Liver (tissue), 3 donors: Measurements from ENCODE around the gene THTPA.

Experiments used
- FOXA1 ChIP-seq: IDR thresholded peaks from 2 replicates; pipeline ENCODE4 v1.6.1; 2016; ENCODE audit warnings: antibody characterized with exemption
- JUND ChIP-seq, 2 donors: IDR thresholded peaks; 2 replicates each; pipeline ENCODE4 v1.6.1; 2016; ENCODE audit warnings: antibody characterized with exemption in 2 of 2
- RAD21 ChIP-seq, 2 donors: IDR thresholded peaks; 2 replicates each; pipeline ENCODE4 v1.6.1; 2016; ENCODE audit warnings: antibody characterized with exemption in 2 of 2, mild to moderate bottlenecking in 2 of 2
- TF ChIP-seq, protein P1 (sequence below): fragments of 150-350 bp; IDR thresholded peaks from 2 replicates; pipeline ENCODE4 v1.5.1; 2017; ENCODE audit warnings: improper control_type of control experiment, low read depth, low read length; ENCODE audit not compliant: missing input control
- TF ChIP-seq, protein P2 (sequence below): IDR thresholded peaks from 2 replicates; pipeline ENCODE4 v1.6.1; 2016; ENCODE audit warnings: antibody characterized with exemption
- TF ChIP-seq, protein P3 (sequence below): IDR thresholded peaks from 2 replicates; pipeline ENCODE4 v1.6.1; 2016; ENCODE audit warnings: antibody characterized with exemption, mild to moderate bottlenecking
- TF ChIP-seq, protein P4 (sequence below): IDR thresholded peaks from 2 replicates; pipeline ENCODE4 v1.6.1; 2016; ENCODE audit warnings: antibody characterized with exemption
- donor health status: healthy.
- donor health status: healthy.

- TF ChIP-seq, protein P1, sequence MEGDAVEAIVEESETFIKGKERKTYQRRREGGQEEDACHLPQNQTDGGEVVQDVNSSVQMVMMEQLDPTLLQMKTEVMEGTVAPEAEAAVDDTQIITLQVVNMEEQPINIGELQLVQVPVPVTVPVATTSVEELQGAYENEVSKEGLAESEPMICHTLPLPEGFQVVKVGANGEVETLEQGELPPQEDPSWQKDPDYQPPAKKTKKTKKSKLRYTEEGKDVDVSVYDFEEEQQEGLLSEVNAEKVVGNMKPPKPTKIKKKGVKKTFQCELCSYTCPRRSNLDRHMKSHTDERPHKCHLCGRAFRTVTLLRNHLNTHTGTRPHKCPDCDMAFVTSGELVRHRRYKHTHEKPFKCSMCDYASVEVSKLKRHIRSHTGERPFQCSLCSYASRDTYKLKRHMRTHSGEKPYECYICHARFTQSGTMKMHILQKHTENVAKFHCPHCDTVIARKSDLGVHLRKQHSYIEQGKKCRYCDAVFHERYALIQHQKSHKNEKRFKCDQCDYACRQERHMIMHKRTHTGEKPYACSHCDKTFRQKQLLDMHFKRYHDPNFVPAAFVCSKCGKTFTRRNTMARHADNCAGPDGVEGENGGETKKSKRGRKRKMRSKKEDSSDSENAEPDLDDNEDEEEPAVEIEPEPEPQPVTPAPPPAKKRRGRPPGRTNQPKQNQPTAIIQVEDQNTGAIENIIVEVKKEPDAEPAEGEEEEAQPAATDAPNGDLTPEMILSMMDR: no peak
- TF ChIP-seq, protein P2, sequence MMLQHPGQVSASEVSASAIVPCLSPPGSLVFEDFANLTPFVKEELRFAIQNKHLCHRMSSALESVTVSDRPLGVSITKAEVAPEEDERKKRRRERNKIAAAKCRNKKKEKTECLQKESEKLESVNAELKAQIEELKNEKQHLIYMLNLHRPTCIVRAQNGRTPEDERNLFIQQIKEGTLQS: no peak
- TF ChIP-seq, protein P3, sequence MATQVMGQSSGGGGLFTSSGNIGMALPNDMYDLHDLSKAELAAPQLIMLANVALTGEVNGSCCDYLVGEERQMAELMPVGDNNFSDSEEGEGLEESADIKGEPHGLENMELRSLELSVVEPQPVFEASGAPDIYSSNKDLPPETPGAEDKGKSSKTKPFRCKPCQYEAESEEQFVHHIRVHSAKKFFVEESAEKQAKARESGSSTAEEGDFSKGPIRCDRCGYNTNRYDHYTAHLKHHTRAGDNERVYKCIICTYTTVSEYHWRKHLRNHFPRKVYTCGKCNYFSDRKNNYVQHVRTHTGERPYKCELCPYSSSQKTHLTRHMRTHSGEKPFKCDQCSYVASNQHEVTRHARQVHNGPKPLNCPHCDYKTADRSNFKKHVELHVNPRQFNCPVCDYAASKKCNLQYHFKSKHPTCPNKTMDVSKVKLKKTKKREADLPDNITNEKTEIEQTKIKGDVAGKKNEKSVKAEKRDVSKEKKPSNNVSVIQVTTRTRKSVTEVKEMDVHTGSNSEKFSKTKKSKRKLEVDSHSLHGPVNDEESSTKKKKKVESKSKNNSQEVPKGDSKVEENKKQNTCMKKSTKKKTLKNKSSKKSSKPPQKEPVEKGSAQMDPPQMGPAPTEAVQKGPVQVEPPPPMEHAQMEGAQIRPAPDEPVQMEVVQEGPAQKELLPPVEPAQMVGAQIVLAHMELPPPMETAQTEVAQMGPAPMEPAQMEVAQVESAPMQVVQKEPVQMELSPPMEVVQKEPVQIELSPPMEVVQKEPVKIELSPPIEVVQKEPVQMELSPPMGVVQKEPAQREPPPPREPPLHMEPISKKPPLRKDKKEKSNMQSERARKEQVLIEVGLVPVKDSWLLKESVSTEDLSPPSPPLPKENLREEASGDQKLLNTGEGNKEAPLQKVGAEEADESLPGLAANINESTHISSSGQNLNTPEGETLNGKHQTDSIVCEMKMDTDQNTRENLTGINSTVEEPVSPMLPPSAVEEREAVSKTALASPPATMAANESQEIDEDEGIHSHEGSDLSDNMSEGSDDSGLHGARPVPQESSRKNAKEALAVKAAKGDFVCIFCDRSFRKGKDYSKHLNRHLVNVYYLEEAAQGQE: no peak
- no peak for TF ChIP-seq RAD21 (IDR thresholded peaks at IDR 0.05)
- no peak for TF ChIP-seq FOXA1
- TF ChIP-seq JUND (IDR thresholded peaks at IDR 0.05): no peak
- TF ChIP-seq, protein P4, sequence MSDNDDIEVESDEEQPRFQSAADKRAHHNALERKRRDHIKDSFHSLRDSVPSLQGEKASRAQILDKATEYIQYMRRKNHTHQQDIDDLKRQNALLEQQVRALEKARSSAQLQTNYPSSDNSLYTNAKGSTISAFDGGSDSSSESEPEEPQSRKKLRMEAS: no peak
Observed at GRCh38 chr14:23590198-23590597, 34.1 kb downstream of the THTPA start.
